ENCODE results near the gene ADCY3. TPM values are rescaled to one million over a fixed set of nuclear protein-coding genes. Genes with fewer than 3 reads are reported as not detected.

Gene ADCY3
- total and polyA plus RNA-seq, 2 donors from 2014 or later, result 21.1 to 44.6 TPM

- Histone ChIP-seq H3K36me3 (ENCODE audit: control insufficient read depth in 2 of 3, insufficient read depth in 3 of 3, low read length in 3 of 3) (peaks cover 4 to 30% (median 13%) of the 10 kb centered on the region in 3 donors), H3K9ac (ENCODE audit: low read length in 3 of 3) (no peak overlapping the region), H3K27me3 (ENCODE audit: control insufficient read depth, insufficient read depth, low read length) (no peaks in the 10 kb centered on the region), H3K4me3 (ENCODE audit: low read length in 3 of 3) (no peak overlapping the region), H3K27ac (ENCODE audit: low read depth in 2 of 2, low read length in 2 of 2) (no peak overlapping the region), H3K4me1 (ENCODE audit: control insufficient read depth in 2 of 3, insufficient read depth in 2 of 3, low read depth in 1 of 3, low read length in 3 of 3) (no peaks in the 10 kb centered on the region), H3K9me3 (ENCODE audit: control insufficient read depth in 2 of 3, insufficient read depth in 1 of 3, low read length in 3 of 3) (no peaks in the 10 kb centered on the region)
- TF ChIP-seq CTCF (IDR thresholded peaks at IDR 0.05; ENCODE audit: borderline replicate concordance, extremely low read depth, insufficient read depth), result no peak
- DNase-seq (no peak), FAIRE-seq (no peak)
- intact Hi-C loops (cut with DNase I), result no loop called here
Measured at GRCh38 chr2:24947561-24948157, 27.6 kb upstream of the ADCY3 start.

GRCh38 chr2:24945907-24946306 is 25.9 kb upstream of the ADCY3 start:
- Histone ChIP-seq H3K36me3 (ENCODE audit: control insufficient read depth in 2 of 3, insufficient read depth in 3 of 3, low read length in 3 of 3) (peaks cover 0 to 22% (median 13%) of the 10 kb centered on the region in 3 donors), H3K9me3 (ENCODE audit: control insufficient read depth in 2 of 3, insufficient read depth in 1 of 3, low read length in 3 of 3) (no peaks in the 10 kb centered on the region), H3K4me1 (ENCODE audit: control insufficient read depth in 2 of 3, insufficient read depth in 2 of 3, low read depth in 1 of 3, low read length in 3 of 3) (no peaks in the 10 kb centered on the region), H3K9ac (ENCODE audit: low read length in 3 of 3) (no peak overlapping the region), H3K27me3 (ENCODE audit: control insufficient read depth, insufficient read depth, low read length) (no peaks in the 10 kb centered on the region), H3K27ac (ENCODE audit: low read depth in 2 of 2, low read length in 2 of 2) (no peak overlapping the region), H3K4me3 (ENCODE audit: low read length in 3 of 3) (no peak overlapping the region)
- TF ChIP-seq CTCF (IDR thresholded peaks at IDR 0.05; ENCODE audit: borderline replicate concordance, extremely low read depth, insufficient read depth), result no peak
- DNase-seq (no peak), FAIRE-seq (no peak)
- intact Hi-C loops (cut with DNase I), result no loop called here

GRCh38 chr2:24943427-24944053 is 23.5 kb upstream of the ADCY3 start:
- no peak overlapping the region for H3K4me3 ChIP-seq (ENCODE audit: low read length in 3 of 3)
- peaks cover 0 to 20% (median 13%) of the 10 kb centered on the region in 3 donors for H3K36me3 ChIP-seq (ENCODE audit: control insufficient read depth in 2 of 3, insufficient read depth in 3 of 3, low read length in 3 of 3)
- FAIRE-seq, result no peak
- no peak for DNase-seq
- H3K27ac ChIP-seq (ENCODE audit: low read depth in 2 of 2, low read length in 2 of 2), result no peak overlapping the region
- intact Hi-C loops (cut with DNase I), result no loop called here
- H3K9me3 ChIP-seq (ENCODE audit: control insufficient read depth in 2 of 3, insufficient read depth in 1 of 3, low read length in 3 of 3), result no peaks in the 10 kb centered on the region
- no peak for TF ChIP-seq CTCF (IDR thresholded peaks at IDR 0.05; ENCODE audit: borderline replicate concordance, extremely low read depth, insufficient read depth)
- no peaks in the 10 kb centered on the region for H3K27me3 ChIP-seq (ENCODE audit: control insufficient read depth, insufficient read depth, low read length)
- no peak overlapping the region for H3K9ac ChIP-seq (ENCODE audit: low read length in 3 of 3)
- no peaks in the 10 kb centered on the region for H3K4me1 ChIP-seq (ENCODE audit: control insufficient read depth in 2 of 3, insufficient read depth in 2 of 3, low read depth in 1 of 3, low read length in 3 of 3)
